CD4-positive, alpha-beta memory T cell (primary cell): ENCODE measurements around the gene DNER. TPM values are rescaled to one million over a fixed set of nuclear protein-coding genes. Genes with fewer than 3 reads are reported as not detected.

Experiments used
- CTCF ChIA-PET: fragments of 350-600 bp; sonication (Branson Sonifier 250); formaldehyde crosslinking; loops from one replicate; lab custom pipeline; 2021; ENCODE audit warnings: inconsistent platforms; ENCODE audit not compliant: partially characterized antibody; lab: Charles Lee
- POLR2A ChIA-PET: fragments of 350-600 bp; sonication (Branson Sonifier 250); formaldehyde crosslinking; loops from one replicate; lab custom pipeline; 2021; ENCODE audit not compliant: partially characterized antibody; lab: Charles Lee
- DNase-seq, 5 donors: peaks; one replicate each; pipeline versions ENCODE4 v3.0.0 to v3.0.0-alpha.2; 2020 to 2022; ENCODE audit warnings: mixed read lengths in 1 of 5
- H3K27ac ChIP-seq: one replicate; pipeline ENCODE4 v1.7.0; 2013; ENCODE audit warnings: low read depth, low read length
- H3K27me3 ChIP-seq: 2 replicates; pipeline ENCODE4 v1.7.0; 2013; ENCODE audit warnings: mild to moderate bottlenecking, low read length, moderate library complexity; ENCODE audit not compliant: insufficient read depth
- H3K36me3 ChIP-seq: 2 replicates; pipeline ENCODE4 v1.7.0; 2013; ENCODE audit warnings: mild to moderate bottlenecking, low read length, moderate library complexity; ENCODE audit not compliant: insufficient read depth
- H3K4me1 ChIP-seq: 2 replicates; pipeline ENCODE4 v1.7.0; 2013; ENCODE audit warnings: mild to moderate bottlenecking, low read length, moderate library complexity; ENCODE audit not compliant: insufficient read depth
- H3K4me3 ChIP-seq, 2 donors: one replicate each; pipeline ENCODE4 v1.7.0; 2013; ENCODE audit warnings: low read length in 2 of 2, mild to moderate bottlenecking in 1 of 2
- H3K9me3 ChIP-seq, 2 donors: one replicate each; pipeline ENCODE4 v1.7.0; 2013; ENCODE audit warnings: low read length in 2 of 2, control low read depth in 1 of 2; ENCODE audit not compliant: control insufficient read depth in 1 of 2
- H3K27ac Mint-ChIP-seq, 7 donors: one replicate each; pipeline ENCODE4 v1.8.0; 2020 to 2021; ENCODE audit warnings: mixed read lengths in 7 of 7, mild to moderate bottlenecking in 6 of 7, inconsistent platforms in 3 of 7, moderate library complexity in 3 of 7
- H3K27me3 Mint-ChIP-seq, 2 donors: one replicate each; pipeline ENCODE4 v1.8.0; 2020 to 2021; ENCODE audit warnings: mixed read lengths in 2 of 2
- H3K36me3 Mint-ChIP-seq, 2 donors: one replicate each; pipeline ENCODE4 v1.8.0; 2020 to 2021; ENCODE audit warnings: mixed read lengths in 2 of 2, inconsistent platforms in 1 of 2, mild to moderate bottlenecking in 1 of 2
- H3K4me1 Mint-ChIP-seq, 4 donors: one replicate each; pipeline ENCODE4 v1.8.0; 2020 to 2021; ENCODE audit warnings: mixed read lengths in 4 of 4, mild to moderate bottlenecking in 1 of 4
- H3K4me3 Mint-ChIP-seq, 8 donors: one replicate each; pipeline ENCODE4 v1.8.0; 2020 to 2021; ENCODE audit warnings: mixed read lengths in 8 of 8, mild to moderate bottlenecking in 7 of 8, moderate library complexity in 6 of 8, inconsistent platforms in 3 of 8
- H3K9me3 Mint-ChIP-seq, 8 donors: one replicate each; pipeline ENCODE4 v1.8.0; 2020 to 2021; ENCODE audit warnings: mixed read lengths in 8 of 8, mild to moderate bottlenecking in 5 of 8, inconsistent platforms in 3 of 8, moderate library complexity in 1 of 8
- intact Hi-C: fragments of 100-400 bp; cut with micrococcal nuclease; formaldehyde crosslinking; loops from one replicate; pipeline ENCODE4 v1.15.1; 2023
- polyA plus RNA-seq, 2 donors: library from polyadenylated mRNA; unstranded; fragments of 300-500 nt; fragmentation: Illumina TruSeq; gene quantifications; one replicate each; pipeline ENCODE4 v1.2.3, GENCODE V29; 2021
- total RNA-seq, 2 experiments: library from RNA; stranded (reverse); gene quantifications; one replicate each; pipeline ENCODE4 v1.2.3, GENCODE V29; 2021

DNER gene
- total and polyA plus RNA-seq, 4 experiments from 2014 or later: not detected

DNA sequence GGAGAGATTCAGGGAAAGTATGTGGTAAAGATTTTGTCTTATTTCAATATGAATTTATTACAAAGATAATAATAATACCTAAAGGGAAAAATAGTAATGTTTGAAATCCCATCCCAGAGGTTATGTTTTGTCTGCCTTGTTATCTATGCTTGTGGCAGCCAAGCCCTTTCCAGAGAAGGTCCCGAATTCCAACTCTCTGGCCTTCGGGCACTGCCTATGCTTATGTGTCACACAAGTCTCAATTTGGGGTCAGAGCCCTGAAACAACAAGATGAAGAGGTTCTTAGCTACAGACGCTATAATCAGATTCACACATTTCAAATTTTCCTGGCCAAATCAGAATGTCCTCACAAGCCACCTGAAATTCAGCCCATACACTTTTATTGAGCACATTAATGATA, 59.9 kb downstream of the DNER start:
- Mint-ChIP-seq H3K27ac (no peak overlapping the region), H3K27me3 (peaks cover 16 to 17% of the 10 kb centered on the region in 2 donors), H3K36me3 (no peaks in the 10 kb centered on the region), H3K4me1 (no peaks in the 10 kb centered on the region), H3K9me3 (peaks cover 0 to 2% (median 0%) of the 10 kb centered on the region in 8 donors), H3K4me3 (no peak overlapping the region)
- ChIA-PET POLR2A (no interaction called here), CTCF (no interaction called here)
- no peak for DNase-seq
- H3K4me3 ChIP-seq: no peak overlapping the region
- intact Hi-C loops: no loop called here
- H3K27me3 ChIP-seq: no peaks in the 10 kb centered on the region
- no peak overlapping the region for H3K27ac ChIP-seq
- no peaks in the 10 kb centered on the region for H3K9me3 ChIP-seq
- H3K36me3 ChIP-seq: no peaks in the 10 kb centered on the region
- no peaks in the 10 kb centered on the region for H3K4me1 ChIP-seq

DNA sequence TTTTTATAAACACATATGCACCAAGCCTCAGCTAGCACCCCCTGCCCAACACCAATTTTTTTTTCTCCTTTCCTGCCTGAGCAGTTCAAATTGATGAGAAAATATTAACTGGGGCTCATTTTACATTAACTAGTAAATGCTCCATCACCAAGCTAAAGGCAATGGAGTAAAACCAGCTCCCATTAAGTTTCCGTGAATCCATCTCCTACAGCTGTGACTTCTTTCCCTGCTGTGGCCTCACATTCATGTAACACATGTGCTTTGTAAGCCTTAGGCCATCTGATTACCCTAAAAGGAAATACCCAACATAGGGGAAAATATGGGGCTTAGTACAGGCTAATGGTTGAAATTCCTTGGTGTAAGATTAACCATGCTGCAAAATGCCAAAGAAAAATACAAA, 60.8 kb downstream of the DNER start:
- Mint-ChIP-seq H3K27me3 (peaks cover 15 to 16% of the 10 kb centered on the region in 2 donors), H3K4me3 (no peak overlapping the region)

DNA sequence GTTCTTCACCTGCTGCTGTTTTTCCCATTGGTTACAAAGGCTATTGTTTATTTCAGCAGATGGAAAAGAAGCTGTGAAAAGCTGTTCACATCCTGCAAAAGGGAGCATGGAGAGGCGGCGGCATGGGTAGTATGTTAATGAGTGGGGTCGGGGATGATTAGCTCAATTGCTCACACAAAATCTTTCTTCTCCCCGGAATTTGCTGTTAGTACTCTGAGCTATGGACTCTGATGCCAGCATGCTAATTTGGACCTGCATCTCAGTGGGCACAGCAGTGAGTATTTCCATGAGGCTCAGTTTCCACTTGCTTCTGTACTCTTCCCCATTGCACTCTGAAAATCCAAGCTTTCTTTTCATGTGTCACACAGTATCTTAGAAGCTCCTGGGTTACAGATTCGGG, 61.6 kb downstream of the DNER start:
- no peak overlapping the region for H3K4me3 Mint-ChIP-seq
- intact Hi-C loops: no loop called here
- H3K9me3 ChIP-seq: no peaks in the 10 kb centered on the region
- H3K4me1 ChIP-seq: no peaks in the 10 kb centered on the region
- peaks cover 0 to 4% (median 0%) of the 10 kb centered on the region in 8 donors for H3K9me3 Mint-ChIP-seq
- H3K36me3 Mint-ChIP-seq: no peaks in the 10 kb centered on the region
- H3K27ac ChIP-seq: no peak overlapping the region
- H3K27me3 ChIP-seq: no peaks in the 10 kb centered on the region
- no peak overlapping the region for H3K4me3 ChIP-seq
- POLR2A ChIA-PET: no interaction called here
- H3K27ac Mint-ChIP-seq: no peak overlapping the region
- no peaks in the 10 kb centered on the region for H3K36me3 ChIP-seq
- peaks cover 15 to 18% of the 10 kb centered on the region in 2 donors for H3K27me3 Mint-ChIP-seq
- DNase-seq: no peak
- H3K4me1 Mint-ChIP-seq: no peaks in the 10 kb centered on the region
- CTCF ChIA-PET: interaction anchor here (0.6 kb wide), 1 partner anchor 9 kb away, joined by 3 read pairs; no protein-coding TSS in a partner anchor

More for the DNA sequence above, 60.8 kb downstream of the DNER start:
- H3K4me1 Mint-ChIP-seq: no peaks in the 10 kb centered on the region
- no peaks in the 10 kb centered on the region for H3K36me3 ChIP-seq
- H3K9me3 Mint-ChIP-seq: peaks cover 0 to 4% (median 0%) of the 10 kb centered on the region in 8 donors
- H3K4me3 ChIP-seq: no peak overlapping the region
- H3K27me3 ChIP-seq: no peaks in the 10 kb centered on the region
- intact Hi-C loops: no loop called here
- H3K36me3 Mint-ChIP-seq: no peaks in the 10 kb centered on the region
- no peaks in the 10 kb centered on the region for H3K9me3 ChIP-seq
- H3K27ac Mint-ChIP-seq: no peak overlapping the region
- CTCF ChIA-PET: no interaction called here
- POLR2A ChIA-PET: no interaction called here
- H3K27ac ChIP-seq: no peak overlapping the region
- H3K4me1 ChIP-seq: no peaks in the 10 kb centered on the region
- no peak for DNase-seq

DNA sequence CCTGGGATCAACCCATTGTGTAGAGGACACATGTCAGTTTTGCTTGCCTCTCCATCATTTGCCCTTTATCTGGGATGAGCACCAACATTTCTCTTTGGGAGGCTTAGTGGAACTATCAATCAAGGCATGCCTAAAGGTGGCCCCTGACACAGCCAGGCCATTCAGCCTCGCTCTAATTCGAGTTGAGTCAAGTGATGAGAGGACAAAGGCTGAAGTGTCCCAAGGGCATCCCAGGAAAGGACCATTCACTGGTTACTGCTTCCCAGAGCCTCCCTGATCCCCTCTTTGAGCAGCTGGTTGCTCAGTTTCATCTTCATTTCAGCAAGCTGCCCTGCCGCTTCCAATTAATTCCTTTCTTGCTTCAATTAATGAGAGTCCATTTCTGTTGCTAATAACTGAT, 63.5 kb downstream of the DNER start:
- ChIA-PET POLR2A (no interaction called here), CTCF (no interaction called here)
- no peaks in the 10 kb centered on the region for H3K36me3 ChIP-seq
- H3K27ac ChIP-seq: no peak overlapping the region
- no peaks in the 10 kb centered on the region for H3K4me1 ChIP-seq
- intact Hi-C loops: no loop called here
- H3K9me3 Mint-ChIP-seq: peaks cover 0 to 4% (median 0%) of the 10 kb centered on the region in 8 donors
- no peak for DNase-seq
- H3K4me3 ChIP-seq: no peak overlapping the region
- H3K36me3 Mint-ChIP-seq: no peaks in the 10 kb centered on the region
- no peak overlapping the region for H3K4me3 Mint-ChIP-seq
- H3K4me1 Mint-ChIP-seq: no peaks in the 10 kb centered on the region
- H3K27me3 Mint-ChIP-seq: peaks cover 13 to 22% of the 10 kb centered on the region in 2 donors
- no peaks in the 10 kb centered on the region for H3K27me3 ChIP-seq
- H3K9me3 ChIP-seq: no peaks in the 10 kb centered on the region
- H3K27ac Mint-ChIP-seq: no peak overlapping the region

DNA sequence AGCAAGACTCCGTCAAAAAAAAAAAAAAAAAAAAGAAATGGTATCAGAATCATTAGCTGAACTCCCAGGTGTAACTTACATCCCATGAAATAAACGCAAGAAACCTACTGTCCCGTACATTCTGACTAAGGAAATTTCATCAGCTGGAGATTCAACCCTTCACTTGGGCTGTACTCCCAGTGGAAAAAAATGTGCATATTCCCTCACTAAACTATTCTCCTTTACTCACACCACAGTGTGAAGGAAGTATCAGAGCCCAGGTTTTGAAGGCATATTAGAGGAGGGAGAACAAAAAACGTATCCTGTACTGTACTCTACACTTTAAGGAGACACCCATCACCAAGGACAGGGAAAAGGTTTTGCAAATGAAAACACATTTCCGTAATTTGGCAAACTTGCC, 64.3 kb downstream of the DNER start:
- Mint-ChIP-seq H3K4me3 (no peak overlapping the region), H3K27ac (no peak overlapping the region), H3K9me3 (peaks cover 0 to 4% (median 0%) of the 10 kb centered on the region in 8 donors), H3K27me3 (peaks cover 17 to 22% of the 10 kb centered on the region in 2 donors), H3K36me3 (no peaks in the 10 kb centered on the region), H3K4me1 (no peaks in the 10 kb centered on the region)
- H3K36me3 ChIP-seq: no peaks in the 10 kb centered on the region
- no peaks in the 10 kb centered on the region for H3K9me3 ChIP-seq
- H3K27me3 ChIP-seq: no peaks in the 10 kb centered on the region
- no peak overlapping the region for H3K27ac ChIP-seq
- no peaks in the 10 kb centered on the region for H3K4me1 ChIP-seq
- POLR2A ChIA-PET: no interaction called here
- no peak for DNase-seq
- no peak overlapping the region for H3K4me3 ChIP-seq
- CTCF ChIA-PET: no interaction called here
- intact Hi-C loops: no loop called here

DNA sequence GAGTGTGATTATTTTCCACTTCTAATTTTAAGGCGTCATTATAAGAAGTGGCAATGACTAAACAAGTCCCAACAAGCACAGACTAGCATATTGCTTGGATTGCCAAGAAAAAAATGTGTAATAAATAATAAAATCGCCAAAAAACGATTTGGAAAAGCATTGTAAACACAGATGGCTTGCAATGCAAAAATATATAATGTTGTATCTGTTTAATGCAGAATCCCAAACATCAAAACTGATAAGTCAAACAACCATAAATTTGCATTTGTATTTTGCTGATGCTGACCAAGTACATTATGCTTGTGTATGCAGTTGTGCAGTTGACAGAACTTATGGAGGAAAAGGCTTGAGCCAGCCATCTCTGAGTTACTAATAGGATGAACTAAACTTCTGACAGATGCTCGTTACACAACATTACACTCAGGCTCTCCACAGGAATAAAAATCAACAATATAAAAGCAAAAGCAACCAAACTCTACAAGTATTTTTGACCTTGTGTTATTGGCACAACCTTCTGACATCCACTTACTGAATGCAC, 68.1 kb downstream of the DNER start:
- Mint-ChIP-seq H3K4me3 (no peak overlapping the region), H3K36me3 (no peaks in the 10 kb centered on the region), H3K4me1 (no peaks in the 10 kb centered on the region), H3K27ac (no peak overlapping the region), H3K27me3 (peaks cover 11 to 12% of the 10 kb centered on the region in 2 donors), H3K9me3 (peaks cover 0 to 4% (median 0%) of the 10 kb centered on the region in 8 donors)
- no peak for DNase-seq
- no peaks in the 10 kb centered on the region for H3K4me1 ChIP-seq
- intact Hi-C loops: no loop called here
- ChIA-PET CTCF (no interaction called here), POLR2A (no interaction called here)
- no peaks in the 10 kb centered on the region for H3K27me3 ChIP-seq
- H3K4me3 ChIP-seq: no peak overlapping the region
- H3K27ac ChIP-seq: no peak overlapping the region
- H3K36me3 ChIP-seq: no peaks in the 10 kb centered on the region
- no peaks in the 10 kb centered on the region for H3K9me3 ChIP-seq

DNA sequence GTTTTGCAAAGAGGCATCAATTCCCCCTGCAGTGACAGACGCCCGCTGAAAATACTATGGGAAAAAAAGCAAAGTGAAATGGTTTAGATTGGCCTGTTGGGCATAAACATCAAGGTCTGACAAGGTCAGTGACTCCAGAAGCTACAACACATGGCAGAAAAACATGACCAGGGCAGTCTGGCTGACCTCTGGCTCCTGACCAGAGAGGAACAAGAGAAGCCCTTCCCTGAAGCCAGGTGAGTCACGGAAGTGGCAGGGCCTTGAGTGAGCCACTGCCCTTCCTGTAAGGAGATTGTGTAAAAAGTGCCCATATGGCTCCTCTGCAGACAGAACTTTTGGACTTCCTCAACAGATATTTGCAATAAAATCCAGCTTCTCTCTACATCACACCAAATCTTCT, 72.0 kb downstream of the DNER start:
- no peaks in the 10 kb centered on the region for H3K36me3 Mint-ChIP-seq
- H3K4me3 Mint-ChIP-seq: no peak overlapping the region
- intact Hi-C loops: no loop called here
- no peaks in the 10 kb centered on the region for H3K27me3 ChIP-seq
- H3K36me3 ChIP-seq: no peaks in the 10 kb centered on the region
- peaks cover 4 to 11% of the 10 kb centered on the region in 2 donors for H3K27me3 Mint-ChIP-seq
- POLR2A ChIA-PET: no interaction called here
- H3K27ac ChIP-seq: no peak overlapping the region
- H3K9me3 ChIP-seq: no peaks in the 10 kb centered on the region
- no peak overlapping the region for H3K4me3 ChIP-seq
- H3K4me1 Mint-ChIP-seq: no peaks in the 10 kb centered on the region
- no peaks in the 10 kb centered on the region for H3K9me3 Mint-ChIP-seq
- no peaks in the 10 kb centered on the region for H3K4me1 ChIP-seq
- CTCF ChIA-PET: no interaction called here
- H3K27ac Mint-ChIP-seq: no peak overlapping the region
- no peak for DNase-seq
